NCI-H2107 treated with DMSO at 0.1 percent for 48 hours (cell line): ENCODE data around the gene TRABD2B.

ENCODE experiments used
- DNase-seq: peaks from one replicate; lab custom pipeline; 2025; ENCODE audit not compliant: unreplicated experiment; lab: John Stamatoyannopoulos, UW

Gene TRABD2B

GRCh38 chr1:47914218-47914938, 82.8 kb downstream of the TRABD2B start:
- DNase-seq, result no peak

GRCh38 chr1:47913225-47913823, 83.9 kb downstream of the TRABD2B start:
- DNase-seq, result no peak

- no peak for DNase-seq
Observed at GRCh38 chr1:47912756-47913155, 84.4 kb downstream of the TRABD2B start.

GRCh38 chr1:47911892-47912291, 85.3 kb downstream of the TRABD2B start:
- no peak for DNase-seq

GRCh38 chr1:47911424-47911823, 85.8 kb downstream of the TRABD2B start:
- no peak for DNase-seq

- DNase-seq, result no peak
Observed at GRCh38 chr1:47908258-47908657, 88.9 kb downstream of the TRABD2B start.

GRCh38 chr1:47907177-47907528, 90.0 kb downstream of the TRABD2B start:
- DNase-seq, result no peak

GRCh38 chr1:47906527-47907176, 90.5 kb downstream of the TRABD2B start:
- DNase-seq, result no peak

GRCh38 chr1:47906009-47906432, 91.2 kb downstream of the TRABD2B start:
- no peak for DNase-seq

GRCh38 chr1:47903723-47904122, 93.5 kb downstream of the TRABD2B start:
- no peak for DNase-seq

- peak; percentile 65 for DNase-seq
Observed at GRCh38 chr1:47901001-47901575, 96.1 kb downstream of the TRABD2B start.

- no peak for DNase-seq
Observed at GRCh38 chr1:47898133-47898845, 98.9 kb downstream of the TRABD2B start.

- no peak for DNase-seq
Observed at GRCh38 chr1:47895279-47896125, 101.7 kb downstream of the TRABD2B start.

GRCh38 chr1:47894410-47895278, 102.5 kb downstream of the TRABD2B start:
- no peak for DNase-seq

GRCh38 chr1:47893412-47893811, 103.8 kb downstream of the TRABD2B start:
- DNase-seq, result peak; percentile 37

GRCh38 chr1:47890779-47891178, 106.4 kb downstream of the TRABD2B start:
- DNase-seq, result no peak

GRCh38 chr1:47888294-47888629, 108.9 kb downstream of the TRABD2B start:
- DNase-seq, result no peak

- no peak for DNase-seq
Observed at GRCh38 chr1:47887475-47888293, 109.5 kb downstream of the TRABD2B start.

- no peak for DNase-seq
Observed at GRCh38 chr1:47887060-47887459, 110.1 kb downstream of the TRABD2B start.
